Fibroblast of lung (primary cell): Measurements from ENCODE around the gene ZNF281. TPM values are rescaled to one million over a fixed set of nuclear protein-coding genes. Genes with fewer than 3 reads are reported as not detected.
A peak's percentile ranks its signal among the peaks of the same experiment; 100 is the strongest.

Experiments
- DNase-seq, 2 donors: peaks; one replicate each; pipeline versions ENCODE4 v3.0.0 to v3.0.0-alpha.2; 2010; ENCODE audit warnings: low read depth in 2 of 2
- H2AFZ ChIP-seq: 2 replicates; pipeline ENCODE4 v1.5.1; 2012; ENCODE audit warnings: low read length, control low read depth, inconsistent platforms
- H3K27ac ChIP-seq: 2 replicates; pipeline ENCODE4 v1.5.1; 2011; ENCODE audit warnings: low read length, control low read depth; ENCODE audit not compliant: insufficient read depth
- H3K27me3 ChIP-seq: 2 replicates; pipeline ENCODE4 v1.5.1; 2011; ENCODE audit warnings: mild to moderate bottlenecking, low read length; ENCODE audit not compliant: control insufficient read depth, insufficient read depth
- H3K36me3 ChIP-seq: 2 replicates; pipeline ENCODE4 v1.5.1; 2011; ENCODE audit warnings: low read length; ENCODE audit not compliant: control insufficient read depth, insufficient read depth
- H3K4me1 ChIP-seq: 2 replicates; pipeline ENCODE4 v1.5.1; 2011; ENCODE audit warnings: low read length; ENCODE audit not compliant: control insufficient read depth, insufficient read depth; ENCODE audit errors: extremely low read depth
- H3K4me2 ChIP-seq: 2 replicates; pipeline ENCODE4 v1.5.1; 2011; ENCODE audit warnings: low read length, control low read depth; ENCODE audit not compliant: insufficient read depth; ENCODE audit errors: extremely low read depth
- H3K4me3 ChIP-seq, 4 experiments: fragments of 200-600 bp in 1 of 4; sonication (generic) in 1 of 4; replicated peaks in 1 of 4; 2 replicates each; pipeline ENCODE4 v1.5.1; 2011 to 2016; ENCODE audit warnings: low read length in 4 of 4, low read depth in 3 of 4, mild to moderate bottlenecking in 3 of 4, control low read depth in 2 of 4, inconsistent platforms in 1 of 4, mixed read lengths in 1 of 4; ENCODE audit not compliant: insufficient read depth in 1 of 4; ENCODE audit errors: control extremely low read depth in 1 of 4
- H3K79me2 ChIP-seq: 2 replicates; pipeline ENCODE4 v1.5.1; 2012; ENCODE audit warnings: mild to moderate bottlenecking, low read length, inconsistent platforms; ENCODE audit not compliant: control insufficient read depth, insufficient read depth
- H3K9ac ChIP-seq: 2 replicates; pipeline ENCODE4 v1.5.1; 2011; ENCODE audit warnings: mild to moderate bottlenecking, low read length, control low read depth; ENCODE audit not compliant: insufficient read depth
- H3K9me3 ChIP-seq: 2 replicates; pipeline ENCODE4 v1.5.1; 2012; ENCODE audit warnings: low read depth, low read length; ENCODE audit not compliant: control insufficient read depth, insufficient read depth
- H4K20me1 ChIP-seq: 2 replicates; pipeline ENCODE4 v1.5.1; 2011; ENCODE audit warnings: low read length; ENCODE audit not compliant: control insufficient read depth, insufficient read depth; ENCODE audit errors: extremely low read depth
- CTCF ChIP-seq, 2 donors: IDR thresholded peaks in 1 of 2; conservative IDR thresholded peaks in 1 of 2; 1 replicate in 1 of 2; 2 replicates in 1 of 2; pipeline ENCODE4 v1.5.1; 2011 to 2012; ENCODE audit warnings: low read length in 2 of 2, control low read depth in 1 of 2, inconsistent platforms in 1 of 2, low read depth in 1 of 2, mild to moderate bottlenecking in 1 of 2
- EZH2 ChIP-seq: IDR thresholded peaks from 2 replicates; pipeline ENCODE4 v1.5.1; 2012; ENCODE audit warnings: low read length, control low read depth, mild to moderate bottlenecking; ENCODE audit errors: missing control alignments
- polyA plus RNA-seq, 2 donors: library from polyadenylated mRNA; depleted of rRNA in 1 of 2; stranded (reverse) in 1 of 2; unstranded in 1 of 2; fragments of >200 nt; gene quantifications; 2 replicates each; pipeline ENCODE4 v1.2.1, GENCODE V29; 2011 to 2012; ENCODE audit warnings: missing spikeins in 1 of 2
- total RNA-seq: library from RNA; depleted of rRNA; stranded (reverse); fragments of >200 nt; gene quantifications from 2 replicates; pipeline ENCODE4 v1.2.1, GENCODE V29; 2014

The ZNF281 gene
- total and polyA plus RNA-seq, 2 donors (not counting 1 experiment from before 2014, with no cell fraction given), result 14.0 to 39.0 TPM

- DNase-seq, result no peak
- TF ChIP-seq EZH2 (no peak), CTCF (conservative IDR thresholded peaks at IDR 0.05 in 1 of 2, IDR thresholded peaks at IDR 0.05 in 1 of 2; ENCODE audit: low read depth in 1 of 2, low read length in 2 of 2) (no peak)
- H3K4me2 ChIP-seq, result no peak overlapping the region
Observed at GRCh38 chr1:200437088-200437487, 27.3 kb upstream of the ZNF281 start.

DNA sequence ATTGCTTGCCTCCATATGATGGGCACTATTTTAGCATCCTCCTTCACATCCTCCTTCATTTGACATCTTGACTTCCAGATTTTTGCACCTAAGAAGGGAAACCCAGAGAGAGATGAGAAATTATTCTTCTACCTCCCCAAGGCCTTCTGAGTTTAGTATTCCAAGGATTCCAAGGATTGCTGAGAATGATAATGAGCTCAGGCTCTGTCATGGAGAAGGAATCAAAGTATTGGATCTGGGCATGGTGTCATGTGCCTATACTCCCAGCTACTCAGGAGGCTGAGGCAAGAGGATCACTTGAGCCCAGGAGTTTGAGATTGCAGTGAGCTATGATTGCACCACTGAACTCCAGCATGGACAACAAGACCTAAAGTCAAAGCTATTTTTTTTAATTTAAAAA lies 26.6 kb upstream of the ZNF281 start:
- no peak overlapping the region for H3K4me3 ChIP-seq
- H3K9ac ChIP-seq, result no peak overlapping the region
- TF ChIP-seq EZH2, result no peak
- H3K27ac ChIP-seq, result no peak overlapping the region
- no peak overlapping the region for H2AFZ ChIP-seq
- no peaks in the 10 kb centered on the region for H3K4me1 ChIP-seq
- H3K27me3 ChIP-seq, result no peaks in the 10 kb centered on the region
- DNase-seq, result peak in 1 of 2 donors; percentile 9
- no peak overlapping the region for H3K4me2 ChIP-seq
- H3K9me3 ChIP-seq, result no peaks in the 10 kb centered on the region
- no peaks in the 10 kb centered on the region for H4K20me1 ChIP-seq
- no peaks in the 10 kb centered on the region for H3K79me2 ChIP-seq
- H3K36me3 ChIP-seq, result no peaks in the 10 kb centered on the region

More at GRCh38 chr1:200437088-200437487, 27.3 kb upstream of the ZNF281 start:
- Histone ChIP-seq H3K9me3 (no peaks in the 10 kb centered on the region), H3K27ac (no peak overlapping the region), H3K36me3 (no peaks in the 10 kb centered on the region), H3K27me3 (no peaks in the 10 kb centered on the region), H3K4me3 (no peak overlapping the region), H3K4me1 (no peaks in the 10 kb centered on the region), H2AFZ (no peak overlapping the region), H3K9ac (no peak overlapping the region), H3K79me2 (no peaks in the 10 kb centered on the region), H4K20me1 (no peaks in the 10 kb centered on the region)

- no peak overlapping the region for H3K9ac ChIP-seq
- H3K4me2 ChIP-seq, result no peak overlapping the region
- no peaks in the 10 kb centered on the region for H3K4me1 ChIP-seq
- no peak overlapping the region for H2AFZ ChIP-seq
- DNase-seq, result peak in 1 of 2 donors; percentile 36
- no peak overlapping the region for H3K4me3 ChIP-seq
- TF ChIP-seq CTCF (conservative IDR thresholded peaks at IDR 0.05 in 1 of 2, IDR thresholded peaks at IDR 0.05 in 1 of 2; ENCODE audit: low read depth in 1 of 2, low read length in 2 of 2) (no peak), EZH2 (no peak)
- no peaks in the 10 kb centered on the region for H3K79me2 ChIP-seq
- no peaks in the 10 kb centered on the region for H3K36me3 ChIP-seq
- H3K9me3 ChIP-seq, result no peaks in the 10 kb centered on the region
- H3K27me3 ChIP-seq, result no peaks in the 10 kb centered on the region
- H4K20me1 ChIP-seq, result no peaks in the 10 kb centered on the region
- H3K27ac ChIP-seq, result no peak overlapping the region
Observed at GRCh38 chr1:200435200-200435780, 25.5 kb upstream of the ZNF281 start.
